Vagina (tissue), 2 donors: ENCODE results near the gene PARS2.

Experiments used
- CTCF ChIP-seq, 3 experiments: fragments of 450-650 bp in 2 of 3; fragments of 200-600 bp in 1 of 3; sonication (generic) in 1 of 3; IDR thresholded peaks; one replicate each; pipeline ENCODE4 v1.5.1; 2017 to 2019; ENCODE audit warnings: antibody characterized with exemption in 3 of 3, mild to moderate bottlenecking in 2 of 3, moderate library complexity in 2 of 3
- POLR2A ChIP-seq, 2 donors: fragments of 450-650 bp; IDR thresholded peaks; one replicate each; pipeline ENCODE4 v1.6.1; 2017; ENCODE audit warnings: antibody characterized with exemption in 2 of 2, mild to moderate bottlenecking in 2 of 2, moderate library complexity in 2 of 2
- POLR2AphosphoS5 ChIP-seq, 2 donors: sonication (generic); formaldehyde crosslinking; IDR thresholded peaks; one replicate each; pipeline ENCODE4 v1.9.0; 2017; ENCODE audit warnings: antibody characterized with exemption in 2 of 2, mild to moderate bottlenecking in 2 of 2, low read depth in 1 of 2; ENCODE audit not compliant: insufficient read depth in 1 of 2

DNA sequence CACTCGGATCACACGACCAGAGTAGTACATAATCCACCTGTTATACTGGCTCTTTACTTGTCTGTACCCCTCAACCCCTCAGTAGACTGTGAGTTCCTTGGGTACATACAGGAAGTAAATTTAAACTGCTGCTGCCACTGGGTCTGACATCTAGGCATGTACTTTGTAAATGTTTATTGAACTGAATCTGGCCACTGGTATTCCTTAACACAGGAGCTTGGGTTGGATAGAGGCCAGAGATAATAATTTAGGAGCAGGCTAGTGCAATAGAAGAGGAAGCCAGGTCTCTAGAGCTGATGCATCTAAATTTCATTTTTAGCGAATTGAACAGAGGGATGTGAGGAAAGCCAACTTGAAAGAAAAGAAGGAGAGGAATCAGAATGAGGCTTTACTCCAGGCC lies 36.3 kb downstream of the PARS2 start:
- TF ChIP-seq CTCF (IDR thresholded peaks at IDR 0.05) (no peak), POLR2A (IDR thresholded peaks at IDR 0.05) (no peak), POLR2AphosphoS5 (IDR thresholded peaks at IDR 0.05; ENCODE audit: insufficient read depth in 1 of 2, low read depth in 1 of 2) (no peak)
